ENCODE results near the gene KRTAP20-3.

The KRTAP20-3 gene

DNA sequence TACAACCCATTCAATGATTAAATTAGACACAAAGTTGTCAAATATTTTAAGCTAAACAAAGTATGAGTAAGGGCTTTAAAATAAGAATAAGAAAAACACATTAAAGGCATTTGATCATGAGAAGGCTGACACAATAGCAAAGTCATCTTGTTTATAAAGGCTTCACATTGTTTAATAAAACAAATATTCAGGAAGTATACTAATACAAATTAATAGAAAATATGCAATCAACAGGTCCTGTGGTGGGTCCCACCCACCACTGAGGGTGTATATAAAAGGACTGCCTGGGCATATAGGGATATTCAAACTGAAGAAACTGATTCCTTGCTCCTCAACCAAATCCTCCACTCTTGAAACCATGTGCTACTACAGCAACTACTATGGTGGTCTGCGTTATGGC, 7.8 kb upstream of the KRTAP20-3 start, which contains the start of gene KRTAP20-2:
TSS of gene KRTAP20-2 (plus strand) at position 301 of the 400 bp plus-strand sequence. CDS start at position 359, 58 bp downstream.
- H3K4me3 ChIP-seq (ENCODE audit: low read length): no peak within 1 kb of the TSS
- DNase-seq (ENCODE audit: low read depth): no peak
- TF ChIP-seq, protein P1, sequence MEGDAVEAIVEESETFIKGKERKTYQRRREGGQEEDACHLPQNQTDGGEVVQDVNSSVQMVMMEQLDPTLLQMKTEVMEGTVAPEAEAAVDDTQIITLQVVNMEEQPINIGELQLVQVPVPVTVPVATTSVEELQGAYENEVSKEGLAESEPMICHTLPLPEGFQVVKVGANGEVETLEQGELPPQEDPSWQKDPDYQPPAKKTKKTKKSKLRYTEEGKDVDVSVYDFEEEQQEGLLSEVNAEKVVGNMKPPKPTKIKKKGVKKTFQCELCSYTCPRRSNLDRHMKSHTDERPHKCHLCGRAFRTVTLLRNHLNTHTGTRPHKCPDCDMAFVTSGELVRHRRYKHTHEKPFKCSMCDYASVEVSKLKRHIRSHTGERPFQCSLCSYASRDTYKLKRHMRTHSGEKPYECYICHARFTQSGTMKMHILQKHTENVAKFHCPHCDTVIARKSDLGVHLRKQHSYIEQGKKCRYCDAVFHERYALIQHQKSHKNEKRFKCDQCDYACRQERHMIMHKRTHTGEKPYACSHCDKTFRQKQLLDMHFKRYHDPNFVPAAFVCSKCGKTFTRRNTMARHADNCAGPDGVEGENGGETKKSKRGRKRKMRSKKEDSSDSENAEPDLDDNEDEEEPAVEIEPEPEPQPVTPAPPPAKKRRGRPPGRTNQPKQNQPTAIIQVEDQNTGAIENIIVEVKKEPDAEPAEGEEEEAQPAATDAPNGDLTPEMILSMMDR (IDR thresholded peaks at IDR 0.05; ENCODE audit: insufficient read depth, low read depth, low read length, missing control alignments): no peak

DNA sequence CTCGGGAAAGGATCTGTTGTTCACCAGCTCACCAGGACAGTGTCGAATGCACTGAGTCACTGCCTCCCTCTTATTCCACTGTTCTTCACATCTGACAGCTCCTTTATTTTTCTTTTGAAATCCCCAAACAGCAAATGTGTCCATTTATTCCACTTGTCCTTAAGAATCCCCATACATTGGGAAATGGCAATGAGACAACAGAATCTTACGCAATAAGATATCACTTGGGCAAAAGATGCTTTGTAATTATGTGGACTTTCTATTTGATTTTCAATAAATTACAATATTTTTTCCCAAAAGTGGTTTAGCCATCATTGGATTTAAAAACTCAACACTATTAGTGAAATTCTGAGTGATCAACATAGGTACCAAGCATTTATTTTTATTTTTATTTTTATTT, 4.0 kb upstream of the KRTAP20-3 start:
- H3K4me3 ChIP-seq (ENCODE audit: low read length): no peak overlapping the region
- DNase-seq (ENCODE audit: low read depth): no peak
- TF ChIP-seq, protein P1 (IDR thresholded peaks at IDR 0.05; ENCODE audit: insufficient read depth, low read depth, low read length, missing control alignments): no peak

DNA sequence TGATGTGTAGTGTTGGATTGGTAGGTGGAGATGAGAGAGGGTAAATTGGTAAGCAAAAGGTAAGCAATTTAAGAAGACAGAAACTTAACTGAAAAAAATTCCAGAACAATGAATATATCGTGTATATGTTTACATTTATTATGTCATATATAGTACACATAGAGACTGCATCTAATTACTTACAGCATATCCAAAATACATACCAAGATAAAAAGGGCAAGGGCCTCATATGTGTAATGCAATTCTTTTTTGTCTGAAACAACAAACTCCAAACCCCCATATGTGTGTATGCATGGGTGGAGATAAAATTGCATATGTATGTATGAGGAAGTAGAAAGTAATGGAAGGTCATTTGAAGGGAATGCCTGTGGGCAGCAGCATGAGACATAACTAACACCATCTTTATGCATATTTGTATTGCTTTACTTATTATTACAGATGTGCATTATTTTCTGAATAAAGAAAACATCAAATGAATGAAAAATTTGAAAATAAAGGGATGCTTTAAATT, 4.3 kb downstream of the KRTAP20-3 start:
- TF ChIP-seq, protein P1 (IDR thresholded peaks at IDR 0.05; ENCODE audit: insufficient read depth, low read depth, low read length, missing control alignments): no peak
- no peak for DNase-seq (ENCODE audit: low read depth)
- H3K4me3 ChIP-seq (ENCODE audit: low read length): no peak overlapping the region

DNA sequence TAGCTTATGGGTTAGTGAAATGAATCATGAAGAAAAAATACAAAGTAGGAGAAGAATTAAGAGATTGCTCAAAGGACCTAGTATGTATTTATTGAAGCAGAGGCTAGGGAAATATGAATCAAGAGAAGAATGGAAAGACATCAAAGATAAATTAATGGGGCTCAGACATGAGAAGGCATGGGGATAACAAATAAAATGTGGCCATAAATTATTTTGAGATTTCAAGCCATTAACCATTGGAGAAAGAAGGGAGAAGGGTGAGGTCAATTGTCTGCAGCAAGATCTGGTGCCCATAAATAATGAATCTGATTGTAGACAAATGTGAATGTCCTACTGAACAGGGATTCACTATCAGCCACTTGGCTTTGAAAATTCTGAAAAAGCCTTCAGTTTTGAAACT, 10.2 kb downstream of the KRTAP20-3 start:
- H3K4me3 ChIP-seq (ENCODE audit: low read length): no peak overlapping the region
- no peak for DNase-seq (ENCODE audit: low read depth)
- TF ChIP-seq, protein P1 (IDR thresholded peaks at IDR 0.05; ENCODE audit: insufficient read depth, low read depth, low read length, missing control alignments): no peak

DNA sequence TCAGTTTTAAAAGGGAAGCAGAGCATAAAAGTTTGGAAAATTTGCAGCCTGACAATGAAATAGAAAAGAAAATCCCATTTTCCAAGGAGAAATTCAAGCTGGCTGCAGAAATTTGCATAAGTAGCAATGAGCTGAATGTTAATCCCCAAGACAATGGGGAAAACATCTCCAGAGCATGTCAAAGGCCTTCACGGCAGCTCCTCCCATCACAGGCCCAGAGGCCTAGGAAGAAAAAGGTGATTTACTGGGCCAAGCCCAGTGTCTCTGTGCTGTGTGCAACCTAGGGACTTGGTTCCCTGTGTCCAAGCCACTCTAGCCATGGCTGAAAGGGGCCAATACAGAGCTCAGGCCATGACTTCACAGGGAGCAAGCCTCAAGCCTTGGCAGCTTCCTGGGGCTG, 26.1 kb downstream of the KRTAP20-3 start:
- DNase-seq (ENCODE audit: low read depth): no peak
- H3K4me3 ChIP-seq (ENCODE audit: low read length): no peak overlapping the region
- TF ChIP-seq, protein P1 (IDR thresholded peaks at IDR 0.05; ENCODE audit: insufficient read depth, low read depth, low read length, missing control alignments): no peak

DNA sequence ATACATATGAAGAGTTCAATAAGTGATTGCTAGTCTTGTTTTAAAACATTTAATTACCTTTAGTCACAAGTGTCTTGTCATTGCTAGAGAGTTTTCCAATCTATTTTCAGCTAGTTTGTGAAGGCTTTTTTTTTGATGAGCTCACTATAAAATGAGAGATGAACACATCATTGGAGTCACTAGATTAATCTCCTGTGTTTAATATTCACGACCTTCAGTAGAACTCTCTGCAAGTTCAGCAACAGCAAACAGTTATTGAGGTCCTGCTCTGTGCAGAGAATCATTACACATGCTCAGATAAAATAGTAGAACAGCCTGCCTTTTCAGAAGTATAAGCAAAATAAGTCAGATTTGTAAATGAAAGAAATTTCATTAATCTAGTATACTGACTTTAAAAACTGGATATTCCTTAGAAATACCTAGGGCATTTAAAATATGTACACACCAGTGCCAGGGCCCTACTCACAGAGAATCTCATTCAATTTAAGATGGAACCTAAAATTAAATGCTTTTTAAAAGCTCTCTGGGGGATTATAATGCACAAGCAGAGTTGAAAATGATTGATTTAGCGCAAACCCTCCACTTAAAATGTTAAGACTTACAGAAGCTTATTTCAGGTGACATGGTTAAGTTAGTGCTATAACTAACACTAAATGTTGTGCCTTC, 30.5 kb downstream of the KRTAP20-3 start:
- TF ChIP-seq, protein P1 (IDR thresholded peaks at IDR 0.05; ENCODE audit: insufficient read depth, low read depth, low read length, missing control alignments): no peak
- no peak for DNase-seq (ENCODE audit: low read depth)
- no peak overlapping the region for H3K4me3 ChIP-seq (ENCODE audit: low read length)

DNA sequence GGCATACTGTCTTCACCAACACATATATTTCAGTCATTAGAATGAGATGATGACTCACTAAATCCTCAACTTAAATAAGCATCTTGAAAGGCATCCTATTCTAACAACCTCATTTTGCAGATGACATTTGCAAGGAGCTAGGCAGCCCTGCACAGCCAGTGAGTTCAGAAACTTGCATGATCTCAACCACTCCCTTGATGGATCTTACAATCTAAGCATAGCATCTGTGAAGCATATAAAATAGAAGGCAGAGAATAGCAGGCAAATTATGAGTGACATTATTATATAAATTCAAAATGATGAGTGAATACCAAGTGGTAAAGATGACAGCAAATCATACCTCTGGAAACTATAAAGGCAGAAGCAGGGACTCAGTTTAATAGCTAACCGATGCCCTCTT, 31.6 kb downstream of the KRTAP20-3 start:
- DNase-seq (ENCODE audit: low read depth): no peak
- TF ChIP-seq, protein P1 (IDR thresholded peaks at IDR 0.05; ENCODE audit: insufficient read depth, low read depth, low read length, missing control alignments): no peak
- no peak overlapping the region for H3K4me3 ChIP-seq (ENCODE audit: low read length)
